Uterus (tissue), 2 donors: ENCODE results near the gene FRMPD2.

ENCODE experiments used
- CTCF ChIP-seq, 4 experiments: fragments of 200-600 bp in 2 of 4; fragments of 450-650 bp in 2 of 4; sonication (generic) in 2 of 4; IDR thresholded peaks; one replicate each; pipeline ENCODE4 v1.5.1; 2016 to 2019; ENCODE audit warnings: antibody characterized with exemption in 4 of 4, mild to moderate bottlenecking in 2 of 4, moderate library complexity in 1 of 4
- POLR2A ChIP-seq, 2 donors: fragments of 450-650 bp; IDR thresholded peaks; one replicate each; pipeline ENCODE4 v1.6.1; 2016; ENCODE audit warnings: antibody characterized with exemption in 2 of 2, mild to moderate bottlenecking in 1 of 2, moderate library complexity in 1 of 2

- peak in 1 of 4 experiments; percentile 25 for TF ChIP-seq CTCF (IDR thresholded peaks at IDR 0.05)
- peak; percentile 96 to 99 for TF ChIP-seq POLR2A (IDR thresholded peaks at IDR 0.05)
Measured at GRCh38 chr10:48306265-48306869, 31.9 kb upstream of the FRMPD2 start, which contains the start of gene MAPK8.
